Pancreas (tissue), 10 donors: ENCODE measurements around the gene C12orf76. TPM values are rescaled to one million over a fixed set of nuclear protein-coding genes. Genes with fewer than 3 reads are reported as not detected.

ENCODE experiments used
- ATAC-seq, 4 donors: fragments of 200-7000 bp; cut with Tn5 transposase; one replicate each; pipeline versions ENCODE4 v1.8.0 to v1.9.1; 2020; ENCODE audit warnings: mild to moderate bottlenecking in 4 of 4, moderate library complexity in 4 of 4
- DNase-seq, 6 donors: peaks; one replicate each; pipeline ENCODE4 v3.0.0-alpha.2; 2020
- FAIRE-seq: peaks from 2 replicates; lab custom pipeline; 2012; peaks lifted over from hg19 to GRCh38; lab: Jason Lieb, UNC
- H3K27ac ChIP-seq, 4 donors: fragments of 200-600 bp; sonication (generic); 1 replicate in 3 of 4; 2 replicates in 1 of 4; pipeline versions ENCODE4 v1.5.0 to v1.8.0; 2020
- H3K27me3 ChIP-seq, 4 donors: fragments of 200-600 bp; one replicate each; pipeline ENCODE4 v1.8.0; 2021
- H3K36me3 ChIP-seq, 3 donors: fragments of 200-600 bp; sonication (generic) in 1 of 3; one replicate each; pipeline versions ENCODE4 v1.5.0 to v1.8.0; 2020 to 2021
- H3K4me1 ChIP-seq, 3 donors: fragments of 200-600 bp; one replicate each; pipeline ENCODE4 v1.8.0; 2021
- H3K4me3 ChIP-seq, 4 donors: fragments of 200-600 bp; sonication (generic) in 2 of 4; one replicate each; pipeline versions ENCODE4 v1.5.0 to v1.8.0; 2020 to 2021
- H3K9me3 ChIP-seq, 4 donors: fragments of 200-600 bp; one replicate each; pipeline ENCODE4 v1.8.0; 2021
- WGBS, 2 donors: extraction: QIAGEN DNeasy Blood & Tissue Kit; methylation state at CpG; one replicate each; pipeline ENCODE4 v1.1.7; 2013; 5-methylcytosine and 5-hydroxymethylcytosine counted together
- intact Hi-C, 3 donors: fragments of 100-400 bp; cut with DNase I; formaldehyde crosslinking; loops; one replicate each; pipeline versions ENCODE4 v1.11.1 to v1.14.2; 2022
- polyA plus RNA-seq, 2 donors: library from polyadenylated mRNA; stranded (reverse); fragments of 200-250 nt; gene quantifications; one replicate each; pipeline ENCODE4 v1.2.3, GENCODE V29; 2013
- total RNA-seq, 6 donors: library from RNA; stranded (reverse); fragmentation: NEBNext Ultra II Directional in 4 of 6; extraction: Animal tissue kit (Norgen Biotek cat#: 25700) in 4 of 6; gene quantifications; one replicate each; pipeline versions ENCODE4 v1.2.1 to v1.2.4, GENCODE V29; 2021 to 2023
- TF ChIP-seq, protein P1 (sequence below), 4 donors: fragments of 200-600 bp; sonication (generic) in 3 of 4; IDR thresholded peaks; one replicate each; pipeline versions ENCODE4 v1.5.0 to v1.8.0; 2021; ENCODE audit warnings: antibody characterized with exemption in 4 of 4
- donor health status: healthy with polysubstance abuse.
- donor health status: DM: no; HTN: no; CAD: no; lungs with moderate emphysema.
- donor health status: DM: no; HTN: no; CAD: no.
- donor health status: control.
- donor health status: control.
- donor health status: Bipolar disorder and iron deficiency.
- donor health status: DM: yes; HTN: yes; CAD: no.
- donor health status: DM: no; HTN: no; CAD: no.
- donor health status: DM: no; HTN: no; CAD: no.
- donor health status: DM: yes; HTN: yes; CAD: no.

The C12orf76 gene
- total and polyA plus RNA-seq, 8 donors, result 4.3 to 17.0 (median 6.1) TPM

DNA sequence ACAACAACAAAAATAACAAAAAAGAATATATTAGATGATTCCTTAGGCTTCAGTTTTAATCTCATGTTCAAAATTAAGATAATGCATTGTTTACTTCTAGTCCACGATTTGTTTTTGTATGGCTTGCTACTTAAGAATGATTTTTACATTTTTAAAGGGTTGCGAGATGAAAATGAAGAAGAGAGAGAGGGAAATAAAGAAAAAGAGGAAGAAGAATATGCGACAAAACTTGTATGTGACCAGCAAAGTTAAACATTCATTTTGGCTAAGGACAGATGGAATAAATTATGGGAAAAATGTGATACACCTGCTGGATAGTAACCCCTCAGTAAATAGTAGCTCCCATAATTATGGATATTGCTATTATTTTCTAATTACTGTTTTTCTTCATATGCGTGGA is 50.9 kb downstream of the C12orf76 start:
- 79 to 84% methylated on average over 4 of the region's 4 CpGs for WGBS, 2 donors
- Histone ChIP-seq H3K9me3 (no peaks in the 10 kb centered on the region), H3K36me3 (no peaks in the 10 kb centered on the region), H3K27ac (no peak overlapping the region), H3K27me3 (no peaks in the 10 kb centered on the region), H3K4me3 (no peak overlapping the region), H3K4me1 (peaks cover 4 to 43% (median 12%) of the 10 kb centered on the region in 3 donors)
- DNase-seq, result no peak
- intact Hi-C loops, result loop anchor here in 1 of 3 donors (10.0 kb wide), 1 partner anchor 53 kb away; no protein-coding TSS in a partner anchor
- FAIRE-seq, result no peak
- ATAC-seq, result no peak
- TF ChIP-seq, protein P1, sequence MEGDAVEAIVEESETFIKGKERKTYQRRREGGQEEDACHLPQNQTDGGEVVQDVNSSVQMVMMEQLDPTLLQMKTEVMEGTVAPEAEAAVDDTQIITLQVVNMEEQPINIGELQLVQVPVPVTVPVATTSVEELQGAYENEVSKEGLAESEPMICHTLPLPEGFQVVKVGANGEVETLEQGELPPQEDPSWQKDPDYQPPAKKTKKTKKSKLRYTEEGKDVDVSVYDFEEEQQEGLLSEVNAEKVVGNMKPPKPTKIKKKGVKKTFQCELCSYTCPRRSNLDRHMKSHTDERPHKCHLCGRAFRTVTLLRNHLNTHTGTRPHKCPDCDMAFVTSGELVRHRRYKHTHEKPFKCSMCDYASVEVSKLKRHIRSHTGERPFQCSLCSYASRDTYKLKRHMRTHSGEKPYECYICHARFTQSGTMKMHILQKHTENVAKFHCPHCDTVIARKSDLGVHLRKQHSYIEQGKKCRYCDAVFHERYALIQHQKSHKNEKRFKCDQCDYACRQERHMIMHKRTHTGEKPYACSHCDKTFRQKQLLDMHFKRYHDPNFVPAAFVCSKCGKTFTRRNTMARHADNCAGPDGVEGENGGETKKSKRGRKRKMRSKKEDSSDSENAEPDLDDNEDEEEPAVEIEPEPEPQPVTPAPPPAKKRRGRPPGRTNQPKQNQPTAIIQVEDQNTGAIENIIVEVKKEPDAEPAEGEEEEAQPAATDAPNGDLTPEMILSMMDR (IDR thresholded peaks at IDR 0.05), result no peak

DNA sequence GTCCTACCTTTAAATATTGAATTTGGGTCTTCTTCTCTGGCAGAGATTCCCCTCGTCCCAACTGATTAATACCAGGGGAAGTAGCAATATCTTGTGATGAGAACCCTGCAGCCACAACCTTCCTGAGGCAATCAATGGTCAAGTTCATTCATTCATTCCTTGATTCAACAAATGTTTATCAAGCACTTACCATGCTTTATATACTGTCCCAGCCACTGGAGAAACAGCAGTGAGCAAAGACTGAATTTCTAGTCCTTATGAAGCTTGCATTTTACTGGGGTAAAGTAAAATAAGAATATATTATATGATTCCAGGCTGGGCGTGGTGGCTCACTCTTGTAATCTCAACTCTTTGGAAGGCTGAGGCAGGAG is 51.9 kb downstream of the C12orf76 start:
- intact Hi-C loops, result loop anchor here in 1 of 3 donors (10.0 kb wide), 1 partner anchor 52 kb away; no protein-coding TSS in a partner anchor
- FAIRE-seq, result no peak
- H3K27me3 ChIP-seq, result no peaks in the 10 kb centered on the region
- 49 to 50% methylated on average over 2 of the region's 2 CpGs for WGBS, 2 donors
- no peak for ATAC-seq
- no peaks in the 10 kb centered on the region for H3K9me3 ChIP-seq
- peak overlapping the region; percentile 69 to 99 (median 84) for H3K4me3 ChIP-seq
- H3K4me1 ChIP-seq, result peaks cover 6 to 40% (median 12%) of the 10 kb centered on the region in 3 donors
- H3K27ac ChIP-seq, result peak overlapping the region in 2 of 4 donors; percentile 86 to 87
- no peak for DNase-seq
- H3K36me3 ChIP-seq, result no peaks in the 10 kb centered on the region
- TF ChIP-seq, protein P1 (IDR thresholded peaks at IDR 0.05), result no peak

DNA sequence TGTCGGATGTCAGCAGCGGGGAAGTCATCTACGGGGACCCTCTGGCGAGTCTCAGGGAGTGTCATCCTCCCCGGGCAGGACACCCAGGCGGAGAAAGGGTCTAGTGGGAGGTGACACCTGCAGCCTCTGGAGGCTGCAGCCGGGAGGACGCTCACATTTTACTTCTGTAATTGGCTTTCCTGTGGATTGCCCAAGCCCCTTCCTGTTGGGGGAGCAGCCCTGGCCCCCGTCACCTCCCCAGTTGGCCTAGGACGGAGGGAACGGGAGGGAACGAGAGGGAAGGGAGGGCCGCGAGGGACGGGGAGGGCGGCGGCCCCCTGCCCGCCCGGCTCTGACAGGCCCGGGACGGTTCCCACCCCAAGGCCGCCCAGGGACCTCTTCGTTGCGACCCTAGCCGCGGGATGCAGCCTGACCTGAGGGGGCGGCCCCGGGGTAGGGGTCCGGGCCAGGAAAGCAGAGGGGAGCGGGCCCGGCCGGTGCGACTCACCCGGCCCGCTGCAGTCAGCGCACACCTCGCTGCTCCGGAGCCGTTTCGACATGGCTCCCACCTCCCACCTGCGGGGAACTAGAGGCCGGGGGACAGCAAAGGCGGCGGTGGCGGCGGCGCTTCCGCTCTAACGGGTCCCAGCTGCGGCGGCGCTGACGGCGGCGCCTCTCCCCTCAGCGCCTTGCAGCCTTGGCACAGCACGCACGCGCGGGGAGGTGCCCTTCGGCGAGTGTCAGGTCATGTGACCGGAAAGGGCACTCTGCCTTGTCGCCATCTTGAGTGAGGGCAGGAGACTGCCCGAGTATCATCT is 52.4 kb downstream of the C12orf76 start, which contains the start of gene GIT2:
Gene GIT2 (minus strand): TSS at position 683 of the 797 bp plus-strand sequence. CDS start 144 bp downstream, at position 539.
- Histone ChIP-seq H3K36me3 (peaks cover 0 to under 1% (median 0%) of the 10 kb centered on the region in 3 donors), H3K4me1 (peaks cover 6 to 35% (median 12%) of the 10 kb centered on the region in 3 donors), H3K27ac (peak within 1 kb of the TSS; percentile 69 to 87 (median 81)), H3K4me3 (peak within 1 kb of the TSS; percentile 69 to 99 (median 84)), H3K9me3 (no peaks in the 10 kb centered on the region), H3K27me3 (no peaks in the 10 kb centered on the region)
- ATAC-seq, result peak; percentile 80 to 90 (median 85)
- 0% methylated on average over 50 to 65 of the region's 65 CpGs for WGBS, 2 donors
- no peak for FAIRE-seq
- intact Hi-C loops, result loop anchor here in 1 of 3 donors (10.0 kb wide), 1 partner anchor 51 kb away; no protein-coding TSS in a partner anchor
- peak; percentile 93 to 98 (median 94) for DNase-seq
- TF ChIP-seq, protein P1 (IDR thresholded peaks at IDR 0.05), result no peak

DNA sequence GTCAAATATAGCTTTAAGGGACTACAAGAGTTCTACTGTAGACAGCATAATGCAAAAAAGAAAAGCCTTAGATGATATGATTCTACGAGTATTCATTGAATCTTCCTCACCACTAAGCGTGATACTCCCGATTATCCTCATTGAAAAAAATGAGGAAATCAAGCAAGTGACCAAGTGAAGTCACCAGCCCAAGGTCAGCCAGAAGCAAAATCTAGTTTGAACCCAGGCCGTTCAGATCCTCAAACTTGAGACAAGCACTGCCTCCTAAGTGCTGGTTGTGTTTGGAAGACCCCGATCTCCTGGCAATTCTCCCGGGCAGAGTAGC is 53.0 kb downstream of the C12orf76 start:
- intact Hi-C loops, result loop anchor here in 1 of 3 donors (10.0 kb wide), 1 partner anchor 51 kb away; no protein-coding TSS in a partner anchor
- WGBS, 2 donors, result 0% methylated on average over 6 of the region's 6 CpGs
- Histone ChIP-seq H3K9me3 (no peaks in the 10 kb centered on the region), H3K27me3 (no peaks in the 10 kb centered on the region), H3K4me3 (peak overlapping the region; percentile 69 to 99 (median 84)), H3K27ac (peak overlapping the region; percentile 69 to 87 (median 81)), H3K4me1 (peaks cover 6 to 35% (median 17%) of the 10 kb centered on the region in 3 donors), H3K36me3 (peaks cover 1 to 5% (median 4%) of the 10 kb centered on the region in 3 donors)
- TF ChIP-seq, protein P1 (IDR thresholded peaks at IDR 0.05), result no peak
- DNase-seq (no peak), FAIRE-seq (no peak), ATAC-seq (peak; percentile 1 to 16 (median 6))
